Measurements from ENCODE around the gene UBL5.

DNA sequence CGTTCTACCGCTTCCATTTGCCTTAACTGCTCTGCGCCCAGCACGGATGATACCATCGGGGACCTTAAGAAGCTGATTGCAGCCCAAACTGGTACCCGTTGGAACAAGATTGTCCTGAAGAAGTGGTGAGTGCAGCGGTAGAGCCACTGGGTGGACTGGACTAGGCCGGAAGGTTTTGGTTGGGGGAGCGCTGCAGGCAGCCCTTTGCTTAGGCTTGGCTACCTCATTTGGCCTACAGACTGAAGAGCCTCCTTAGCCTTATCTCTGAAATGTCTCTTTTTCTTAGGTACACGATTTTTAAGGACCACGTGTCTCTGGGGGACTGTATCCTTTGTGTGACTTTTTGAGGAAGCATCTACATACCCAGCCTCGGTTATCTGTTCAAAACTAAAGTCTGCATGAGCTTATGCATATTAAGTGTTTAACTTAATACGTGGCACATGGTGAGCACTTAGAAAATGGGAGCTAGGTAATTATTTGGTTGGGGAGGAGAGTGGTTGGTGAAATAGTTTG lies 889 bp downstream of the UBL5 start:
- no peak for TF ChIP-seq FOXP2 (optimal IDR thresholded peaks at IDR 0.05; ENCODE audit: borderline replicate concordance, extremely low read depth, extremely low read length, insufficient read depth)
- no peak for TF ChIP-seq POLR2AphosphoS5 (IDR thresholded peaks at IDR 0.05; ENCODE audit: low read depth, low read length)

Measured in PFSK-1 (cell line).